Right cardiac atrium (tissue), 5 donors: ENCODE results near the gene MSH3. TPM values are rescaled to one million over a fixed set of nuclear protein-coding genes. Genes with fewer than 3 reads are reported as not detected.
"Not testable (repeated sequence)": the region's sequence is repeated elsewhere in the genome, so short reads cannot be mapped to it uniquely, and the experiment has no call there.

Experiments
- ATAC-seq, 2 donors: fragments of 200-7000 bp; cut with Tn5 transposase; one replicate each; pipeline versions ENCODE4 v1.8.0 to v1.9.1; 2020; ENCODE audit warnings: moderate library complexity in 2 of 2, mild to moderate bottlenecking in 1 of 2
- DNase-seq, 3 donors: peaks; one replicate each; pipeline ENCODE4 v3.0.0-alpha.2; 2020
- H3K27ac ChIP-seq: one replicate; pipeline ENCODE4 v1.5.1; 2013; ENCODE audit warnings: mild to moderate bottlenecking, low read length, control low read depth, moderate library complexity
- H3K27me3 ChIP-seq: one replicate; pipeline ENCODE4 v1.6.1; 2013; ENCODE audit not compliant: control insufficient read depth, insufficient read depth
- H3K4me1 ChIP-seq: one replicate; pipeline ENCODE4 v1.6.1; 2013; ENCODE audit warnings: low read length; ENCODE audit not compliant: control insufficient read depth, insufficient read depth
- H3K4me3 ChIP-seq: one replicate; pipeline ENCODE4 v1.5.1; 2013; ENCODE audit warnings: low read length, control low read depth
- H3K9me3 ChIP-seq: one replicate; pipeline ENCODE4 v1.6.1; 2013; ENCODE audit warnings: low read length; ENCODE audit not compliant: control insufficient read depth
- WGBS: extraction: QIAGEN DNeasy Blood & Tissue Kit; methylation state at CpG from one replicate; pipeline ENCODE4 v1.1.7; 2013; 5-methylcytosine and 5-hydroxymethylcytosine counted together
- intact Hi-C, 4 donors: fragments of 100-400 bp; cut with DNase I; formaldehyde crosslinking; loops; one replicate each; pipeline versions ENCODE4 v1.11.0 to v1.14.0; 2022 to 2023
- polyA plus RNA-seq: library from polyadenylated mRNA; stranded (reverse); fragments of 200-250 nt; gene quantifications from one replicate; pipeline ENCODE4 v1.2.3, GENCODE V29; 2013
- total RNA-seq, 4 donors: library from RNA; stranded (reverse); fragmentation: NEBNext Ultra II Directional; extraction: Animal tissue kit (Norgen Biotek cat#: 25700); gene quantifications; one replicate each; pipeline ENCODE4 v1.2.1, GENCODE V29; 2021
- donor health status: healthy with polysubstance abuse.
- donor health status: DM: no; HTN: yes; CAD: no.
- donor health status: DM: no; HTN: no; CAD: no.
- donor health status: DM: no; HTN: yes; CAD: no; lungs with severe emphysema.
- donor health status: DM: yes; HTN: yes; CAD: no.

MSH3 gene
- total and polyA plus RNA-seq, 5 donors, result 4.2 to 12.4 (median 10.2) TPM

GRCh38 chr5:80810425-80810824, 156.0 kb downstream of the MSH3 start:
- H3K9me3 ChIP-seq, result no peaks in the 10 kb centered on the region
- no peak overlapping the region for H3K4me3 ChIP-seq
- ATAC-seq (no peak), DNase-seq (no peak)
- intact Hi-C loops, result no loop called here
- no peak overlapping the region for H3K27ac ChIP-seq
- H3K27me3 ChIP-seq, result no peaks in the 10 kb centered on the region
- H3K4me1 ChIP-seq, result no peaks in the 10 kb centered on the region
- 95% methylated on average over 1 of the region's 1 CpG for WGBS

- no peak for DNase-seq
- ATAC-seq, result no peak
Measured at GRCh38 chr5:80816590-80816989, 162.1 kb downstream of the MSH3 start.

GRCh38 chr5:80820685-80821084, 166.2 kb downstream of the MSH3 start:
- Histone ChIP-seq H3K4me1 (no peaks in the 10 kb centered on the region), H3K27ac (no peak overlapping the region), H3K27me3 (no peaks in the 10 kb centered on the region), H3K9me3 (peaks cover 2% of the 10 kb centered on the region), H3K4me3 (no peak overlapping the region)
- intact Hi-C loops, result no loop called here
- no peak for ATAC-seq
- no peak for DNase-seq
- 94% methylated on average over 3 of the region's 3 CpGs for WGBS

More at GRCh38 chr5:80816590-80816989, 162.1 kb downstream of the MSH3 start:
- H3K4me1 ChIP-seq, result no peaks in the 10 kb centered on the region
- intact Hi-C loops, result no loop called here
- H3K4me3 ChIP-seq, result no peak overlapping the region
- no peak overlapping the region for H3K27ac ChIP-seq
- 94% methylated on average over 3 of the region's 3 CpGs for WGBS
- H3K27me3 ChIP-seq, result no peaks in the 10 kb centered on the region
- peaks cover 1% of the 10 kb centered on the region for H3K9me3 ChIP-seq

GRCh38 chr5:80822640-80823039, 168.2 kb downstream of the MSH3 start:
- Histone ChIP-seq H3K27me3 (no peaks in the 10 kb centered on the region), H3K9me3 (peaks cover 2% of the 10 kb centered on the region), H3K4me3 (no peak overlapping the region), H3K27ac (no peak overlapping the region), H3K4me1 (no peaks in the 10 kb centered on the region)
- intact Hi-C loops, result no loop called here
- no peak for ATAC-seq
- no peak for DNase-seq
- WGBS, result 95% methylated on average over 1 of the region's 1 CpG

- H3K9me3 ChIP-seq, H3K4me1 ChIP-seq, H3K27ac ChIP-seq, ATAC-seq, H3K27me3 ChIP-seq, H3K4me3 ChIP-seq, intact Hi-C loops: not testable (repeated sequence)
- 96% methylated on average over 21 of the region's 22 CpGs for WGBS
- DNase-seq, result peak in 1 of 3 donors; percentile 44
Measured at GRCh38 chr5:80824159-80824558, 169.7 kb downstream of the MSH3 start.

GRCh38 chr5:80825786-80826460, 171.5 kb downstream of the MSH3 start:
- Histone ChIP-seq H3K4me3 (no peak overlapping the region), H3K9me3 (peaks cover 2% of the 10 kb centered on the region), H3K4me1 (no peaks in the 10 kb centered on the region), H3K27ac (no peak overlapping the region), H3K27me3 (no peaks in the 10 kb centered on the region)
- WGBS, result 35% methylated on average over 2 of the region's 2 CpGs
- DNase-seq (no peak), ATAC-seq (no peak)
- intact Hi-C loops, result no loop called here

GRCh38 chr5:80834710-80835109, 180.3 kb downstream of the MSH3 start:
- no peak overlapping the region for H3K27ac ChIP-seq
- DNase-seq (no peak), ATAC-seq (no peak)
- no peaks in the 10 kb centered on the region for H3K27me3 ChIP-seq
- intact Hi-C loops, result no loop called here
- no peaks in the 10 kb centered on the region for H3K4me1 ChIP-seq
- no peaks in the 10 kb centered on the region for H3K9me3 ChIP-seq
- no peak overlapping the region for H3K4me3 ChIP-seq

- DNase-seq (no peak), ATAC-seq (no peak)
- WGBS, result 92% methylated on average over 4 of the region's 4 CpGs
- Histone ChIP-seq H3K4me3 (no peak overlapping the region), H3K27ac (no peak overlapping the region), H3K27me3 (no peaks in the 10 kb centered on the region), H3K9me3 (no peaks in the 10 kb centered on the region), H3K4me1 (no peaks in the 10 kb centered on the region)
- intact Hi-C loops, result no loop called here
Measured at GRCh38 chr5:80835128-80835527, 180.7 kb downstream of the MSH3 start.

GRCh38 chr5:80837679-80838078, 183.2 kb downstream of the MSH3 start:
- Histone ChIP-seq H3K4me1 (no peaks in the 10 kb centered on the region), H3K4me3 (no peak overlapping the region), H3K9me3 (no peaks in the 10 kb centered on the region), H3K27ac (no peak overlapping the region), H3K27me3 (no peaks in the 10 kb centered on the region)
- ATAC-seq, result no peak
- DNase-seq, result no peak
- intact Hi-C loops, result no loop called here

- H3K27me3 ChIP-seq, H3K4me1 ChIP-seq, H3K4me3 ChIP-seq, H3K9me3 ChIP-seq, intact Hi-C loops, ATAC-seq, DNase-seq, H3K27ac ChIP-seq: not testable (repeated sequence)
- WGBS, result 89% methylated on average over 5 of the region's 6 CpGs
Measured at GRCh38 chr5:80841026-80841797, 186.8 kb downstream of the MSH3 start.

- intact Hi-C loops, H3K4me3 ChIP-seq, H3K27ac ChIP-seq, H3K9me3 ChIP-seq, DNase-seq, ATAC-seq, H3K27me3 ChIP-seq, H3K4me1 ChIP-seq: not testable (repeated sequence)
- WGBS, result 81% methylated on average over 8 of the region's 8 CpGs
Measured at GRCh38 chr5:80846422-80846821, 192.0 kb downstream of the MSH3 start.
